GM12875 (cell line): ENCODE data around the gene ALG5.

ENCODE experiments used
- H3K4me3 ChIP-seq: one replicate; pipeline ENCODE4 v1.5.1; 2011; ENCODE audit warnings: low read depth, low read length, control low read depth
- CTCF ChIP-seq: IDR thresholded peaks from 2 replicates; pipeline ENCODE4 v1.5.1; 2011; ENCODE audit warnings: low read depth, mild to moderate bottlenecking, control low read depth, inconsistent platforms, low read length, moderate library complexity, borderline replicate concordance; ENCODE audit not compliant: insufficient read depth

ALG5 gene

GRCh38 chr13:36981156-36981743 lies 17.9 kb downstream of the ALG5 start:
- no peak overlapping the region for H3K4me3 ChIP-seq
- no peak for TF ChIP-seq CTCF

GRCh38 chr13:36979361-36980050 lies 19.6 kb downstream of the ALG5 start:
- TF ChIP-seq CTCF, result no peak
- no peak overlapping the region for H3K4me3 ChIP-seq

GRCh38 chr13:36975172-36975571 lies 24.0 kb downstream of the ALG5 start:
- no peak for TF ChIP-seq CTCF
- H3K4me3 ChIP-seq, result no peak overlapping the region

GRCh38 chr13:36973621-36974295 lies 25.4 kb downstream of the ALG5 start:
- no peak overlapping the region for H3K4me3 ChIP-seq
- TF ChIP-seq CTCF, result no peak

- no peak for TF ChIP-seq CTCF
- no peak overlapping the region for H3K4me3 ChIP-seq
These were observed 26.1 kb downstream of the ALG5 start for GRCh38 chr13:36973009-36973408.

- no peak overlapping the region for H3K4me3 ChIP-seq
- no peak for TF ChIP-seq CTCF
These were observed 32.7 kb downstream of the ALG5 start for GRCh38 chr13:36966404-36966803.

- no peak for TF ChIP-seq CTCF
- H3K4me3 ChIP-seq, result no peak overlapping the region
These were observed 33.4 kb downstream of the ALG5 start for GRCh38 chr13:36965767-36966166.
